ENCODE measurements around the gene ECHS1. TPM values are rescaled to one million over a fixed set of nuclear protein-coding genes. Genes with fewer than 3 reads are reported as not detected.

The ECHS1 gene
- total and polyA plus RNA-seq, 2 experiments from 2014 or later, result 92.1 to 127 TPM

DNA sequence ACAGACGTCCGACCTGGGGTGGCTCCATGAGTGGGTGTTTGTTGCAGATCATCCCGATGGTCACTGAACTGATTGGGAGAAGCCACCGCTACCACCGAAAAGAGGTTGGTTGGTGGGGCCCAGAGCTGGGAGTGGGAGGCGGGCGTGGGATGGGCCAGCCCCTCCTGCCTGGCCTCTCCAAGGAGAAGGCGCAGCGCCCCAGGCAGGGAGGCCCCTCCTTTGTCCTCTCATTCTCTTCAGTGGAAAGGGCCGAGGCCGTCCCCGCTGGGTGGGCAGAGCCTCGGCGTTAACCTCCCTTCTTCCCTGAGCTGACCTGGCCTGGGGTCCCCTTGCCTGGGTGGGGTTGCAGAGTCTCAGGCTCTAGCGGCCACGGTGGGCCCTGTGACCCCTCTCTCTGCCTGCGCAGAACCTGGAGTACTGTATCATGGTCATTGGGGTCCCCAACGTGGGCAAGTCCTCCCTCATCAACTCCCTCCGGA is 26.0 kb upstream of the ECHS1 start (continued):
- TF ChIP-seq, protein P1, sequence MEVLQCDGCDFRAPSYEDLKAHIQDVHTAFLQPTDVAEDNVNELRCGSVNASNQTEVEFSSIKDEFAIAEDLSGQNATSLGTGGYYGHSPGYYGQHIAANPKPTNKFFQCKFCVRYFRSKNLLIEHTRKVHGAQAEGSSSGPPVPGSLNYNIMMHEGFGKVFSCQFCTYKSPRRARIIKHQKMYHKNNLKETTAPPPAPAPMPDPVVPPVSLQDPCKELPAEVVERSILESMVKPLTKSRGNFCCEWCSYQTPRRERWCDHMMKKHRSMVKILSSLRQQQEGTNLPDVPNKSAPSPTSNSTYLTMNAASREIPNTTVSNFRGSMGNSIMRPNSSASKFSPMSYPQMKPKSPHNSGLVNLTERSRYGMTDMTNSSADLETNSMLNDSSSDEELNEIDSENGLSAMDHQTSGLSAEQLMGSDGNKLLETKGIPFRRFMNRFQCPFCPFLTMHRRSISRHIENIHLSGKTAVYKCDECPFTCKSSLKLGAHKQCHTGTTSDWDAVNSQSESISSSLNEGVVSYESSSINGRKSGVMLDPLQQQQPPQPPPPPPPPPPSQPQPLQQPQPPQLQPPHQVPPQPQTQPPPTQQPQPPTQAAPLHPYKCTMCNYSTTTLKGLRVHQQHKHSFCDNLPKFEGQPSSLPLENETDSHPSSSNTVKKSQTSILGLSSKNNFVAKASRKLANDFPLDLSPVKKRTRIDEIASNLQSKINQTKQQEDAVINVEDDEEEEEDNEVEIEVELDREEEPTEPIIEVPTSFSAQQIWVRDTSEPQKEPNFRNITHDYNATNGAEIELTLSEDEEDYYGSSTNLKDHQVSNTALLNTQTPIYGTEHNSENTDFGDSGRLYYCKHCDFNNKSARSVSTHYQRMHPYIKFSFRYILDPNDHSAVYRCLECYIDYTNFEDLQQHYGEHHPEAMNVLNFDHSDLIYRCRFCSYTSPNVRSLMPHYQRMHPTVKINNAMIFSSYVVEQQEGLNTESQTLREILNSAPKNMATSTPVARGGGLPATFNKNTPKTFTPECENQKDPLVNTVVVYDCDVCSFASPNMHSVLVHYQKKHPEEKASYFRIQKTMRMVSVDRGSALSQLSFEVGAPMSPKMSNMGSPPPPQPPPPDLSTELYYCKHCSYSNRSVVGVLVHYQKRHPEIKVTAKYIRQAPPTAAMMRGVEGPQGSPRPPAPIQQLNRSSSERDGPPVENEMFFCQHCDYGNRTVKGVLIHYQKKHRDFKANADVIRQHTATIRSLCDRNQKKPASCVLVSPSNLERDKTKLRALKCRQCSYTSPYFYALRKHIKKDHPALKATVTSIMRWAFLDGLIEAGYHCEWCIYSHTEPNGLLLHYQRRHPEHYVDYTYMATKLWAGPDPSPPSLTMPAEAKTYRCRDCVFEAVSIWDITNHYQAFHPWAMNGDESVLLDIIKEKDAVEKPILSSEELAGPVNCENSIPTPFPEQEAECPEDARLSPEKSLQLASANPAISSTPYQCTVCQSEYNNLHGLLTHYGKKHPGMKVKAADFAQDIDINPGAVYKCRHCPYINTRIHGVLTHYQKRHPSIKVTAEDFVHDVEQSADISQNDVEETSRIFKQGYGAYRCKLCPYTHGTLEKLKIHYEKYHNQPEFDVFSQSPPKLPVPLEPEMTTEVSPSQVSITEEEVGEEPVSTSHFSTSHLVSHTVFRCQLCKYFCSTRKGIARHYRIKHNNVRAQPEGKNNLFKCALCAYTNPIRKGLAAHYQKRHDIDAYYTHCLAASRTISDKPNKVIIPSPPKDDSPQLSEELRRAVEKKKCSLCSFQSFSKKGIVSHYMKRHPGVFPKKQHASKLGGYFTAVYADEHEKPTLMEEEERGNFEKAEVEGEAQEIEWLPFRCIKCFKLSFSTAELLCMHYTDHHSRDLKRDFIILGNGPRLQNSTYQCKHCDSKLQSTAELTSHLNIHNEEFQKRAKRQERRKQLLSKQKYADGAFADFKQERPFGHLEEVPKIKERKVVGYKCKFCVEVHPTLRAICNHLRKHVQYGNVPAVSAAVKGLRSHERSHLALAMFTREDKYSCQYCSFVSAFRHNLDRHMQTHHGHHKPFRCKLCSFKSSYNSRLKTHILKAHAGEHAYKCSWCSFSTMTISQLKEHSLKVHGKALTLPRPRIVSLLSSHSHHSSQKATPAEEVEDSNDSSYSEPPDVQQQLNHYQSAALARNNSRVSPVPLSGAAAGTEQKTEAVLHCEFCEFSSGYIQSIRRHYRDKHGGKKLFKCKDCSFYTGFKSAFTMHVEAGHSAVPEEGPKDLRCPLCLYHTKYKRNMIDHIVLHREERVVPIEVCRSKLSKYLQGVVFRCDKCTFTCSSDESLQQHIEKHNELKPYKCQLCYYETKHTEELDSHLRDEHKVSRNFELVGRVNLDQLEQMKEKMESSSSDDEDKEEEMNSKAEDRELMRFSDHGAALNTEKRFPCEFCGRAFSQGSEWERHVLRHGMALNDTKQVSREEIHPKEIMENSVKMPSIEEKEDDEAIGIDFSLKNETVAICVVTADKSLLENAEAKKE (CRISPR knock-in tag; IDR thresholded peaks at IDR 0.05), result no peak

DNA sequence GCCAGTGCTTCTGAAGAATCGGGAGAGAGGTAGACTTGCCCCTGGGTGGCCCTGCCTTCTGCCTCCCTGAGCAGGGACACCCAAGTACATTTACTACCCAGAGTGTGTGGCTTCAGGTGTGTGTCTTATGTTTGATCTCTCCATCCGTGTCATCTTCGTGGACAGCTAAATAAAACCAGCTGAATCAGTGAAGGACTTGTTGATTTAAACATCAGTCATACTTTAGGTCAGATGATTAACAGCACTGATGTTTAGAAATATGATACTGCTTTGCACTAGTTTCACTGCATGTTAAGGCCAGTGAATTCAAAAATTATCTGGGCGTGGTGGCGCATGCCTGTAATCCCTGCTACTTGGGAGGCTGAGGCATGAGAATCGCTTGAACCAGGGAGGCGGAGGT is 24.8 kb upstream of the ECHS1 start:
- H3K4me3 ChIP-seq, result no peak overlapping the region
- no peak overlapping the region for H3K4me3 Mint-ChIP-seq
- no peak overlapping the region for H3K4me2 ChIP-seq
- H3K79me2 ChIP-seq (replicated peaks; ENCODE audit: insufficient read depth), result peaks cover 51% of the 10 kb centered on the region
- no peak for ATAC-seq
- no peaks in the 10 kb centered on the region for H3K9me3 Mint-ChIP-seq
- 0 out of 2 replicates have a peak, but pooled peaks cover 3% of the 10 kb centered on the region for H3F3A ChIP-seq (replicated peaks; ENCODE audit: low read depth)
- no peaks in the 10 kb centered on the region for H3K27me3 ChIP-seq (ENCODE audit: insufficient read depth)
- no peak overlapping the region for H3K27ac Mint-ChIP-seq
- H3K4me1 Mint-ChIP-seq, result peaks cover 9% of the 10 kb centered on the region
- no peak overlapping the region for H3K27ac ChIP-seq (ENCODE audit: low read depth)
- H4K20me1 ChIP-seq (replicated peaks; ENCODE audit: insufficient read depth), result peaks cover 13% of the 10 kb centered on the region
- peaks cover 8% of the 10 kb centered on the region for H3K27me3 Mint-ChIP-seq (ENCODE audit: insufficient read depth, low read depth, poor library complexity)
- peaks cover 15% of the 10 kb centered on the region for H3K36me3 ChIP-seq (ENCODE audit: insufficient read depth)
- H3K9me2 ChIP-seq (ENCODE audit: insufficient read depth), result no peaks in the 10 kb centered on the region
- peaks cover 64% of the 10 kb centered on the region for H3K36me3 Mint-ChIP-seq (ENCODE audit: low read depth)
- H3K4me1 ChIP-seq (ENCODE audit: insufficient read depth), result no peaks in the 10 kb centered on the region
- H2AFZ ChIP-seq, result no peak overlapping the region
- no peak for DNase-seq (ENCODE audit: low spot score)
- TF ChIP-seq POLR2AphosphoS5 (IDR thresholded peaks at IDR 0.05; ENCODE audit: low read depth) (no peak), CREB1 (CRISPR knock-in tag; IDR thresholded peaks at IDR 0.05; ENCODE audit: low read depth) (no peak), ZNF114 (CRISPR knock-in tag; IDR thresholded peaks at IDR 0.05) (no peak), EZH2 (IDR thresholded peaks at IDR 0.05; ENCODE audit: low read depth, unreplicated experiment) (no peak), STAT1 (IDR thresholded peaks at IDR 0.05; ENCODE audit: unreplicated experiment) (no peak), JUNB (IDR thresholded peaks at IDR 0.05; ENCODE audit: unreplicated experiment) (no peak), EZH2phosphoT487 (IDR thresholded peaks at IDR 0.05; ENCODE audit: unreplicated experiment) (no peak), ZNF331 (CRISPR knock-in tag; IDR thresholded peaks at IDR 0.05; ENCODE audit: low read depth) (no peak), NANOG (IDR thresholded peaks at IDR 0.05; ENCODE audit: borderline replicate concordance) (no peak)
- TF ChIP-seq, protein P2, sequence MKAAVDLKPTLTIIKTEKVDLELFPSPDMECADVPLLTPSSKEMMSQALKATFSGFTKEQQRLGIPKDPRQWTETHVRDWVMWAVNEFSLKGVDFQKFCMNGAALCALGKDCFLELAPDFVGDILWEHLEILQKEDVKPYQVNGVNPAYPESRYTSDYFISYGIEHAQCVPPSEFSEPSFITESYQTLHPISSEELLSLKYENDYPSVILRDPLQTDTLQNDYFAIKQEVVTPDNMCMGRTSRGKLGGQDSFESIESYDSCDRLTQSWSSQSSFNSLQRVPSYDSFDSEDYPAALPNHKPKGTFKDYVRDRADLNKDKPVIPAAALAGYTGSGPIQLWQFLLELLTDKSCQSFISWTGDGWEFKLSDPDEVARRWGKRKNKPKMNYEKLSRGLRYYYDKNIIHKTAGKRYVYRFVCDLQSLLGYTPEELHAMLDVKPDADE (IDR thresholded peaks at IDR 0.05), result no peak
- TF ChIP-seq, protein P3, sequence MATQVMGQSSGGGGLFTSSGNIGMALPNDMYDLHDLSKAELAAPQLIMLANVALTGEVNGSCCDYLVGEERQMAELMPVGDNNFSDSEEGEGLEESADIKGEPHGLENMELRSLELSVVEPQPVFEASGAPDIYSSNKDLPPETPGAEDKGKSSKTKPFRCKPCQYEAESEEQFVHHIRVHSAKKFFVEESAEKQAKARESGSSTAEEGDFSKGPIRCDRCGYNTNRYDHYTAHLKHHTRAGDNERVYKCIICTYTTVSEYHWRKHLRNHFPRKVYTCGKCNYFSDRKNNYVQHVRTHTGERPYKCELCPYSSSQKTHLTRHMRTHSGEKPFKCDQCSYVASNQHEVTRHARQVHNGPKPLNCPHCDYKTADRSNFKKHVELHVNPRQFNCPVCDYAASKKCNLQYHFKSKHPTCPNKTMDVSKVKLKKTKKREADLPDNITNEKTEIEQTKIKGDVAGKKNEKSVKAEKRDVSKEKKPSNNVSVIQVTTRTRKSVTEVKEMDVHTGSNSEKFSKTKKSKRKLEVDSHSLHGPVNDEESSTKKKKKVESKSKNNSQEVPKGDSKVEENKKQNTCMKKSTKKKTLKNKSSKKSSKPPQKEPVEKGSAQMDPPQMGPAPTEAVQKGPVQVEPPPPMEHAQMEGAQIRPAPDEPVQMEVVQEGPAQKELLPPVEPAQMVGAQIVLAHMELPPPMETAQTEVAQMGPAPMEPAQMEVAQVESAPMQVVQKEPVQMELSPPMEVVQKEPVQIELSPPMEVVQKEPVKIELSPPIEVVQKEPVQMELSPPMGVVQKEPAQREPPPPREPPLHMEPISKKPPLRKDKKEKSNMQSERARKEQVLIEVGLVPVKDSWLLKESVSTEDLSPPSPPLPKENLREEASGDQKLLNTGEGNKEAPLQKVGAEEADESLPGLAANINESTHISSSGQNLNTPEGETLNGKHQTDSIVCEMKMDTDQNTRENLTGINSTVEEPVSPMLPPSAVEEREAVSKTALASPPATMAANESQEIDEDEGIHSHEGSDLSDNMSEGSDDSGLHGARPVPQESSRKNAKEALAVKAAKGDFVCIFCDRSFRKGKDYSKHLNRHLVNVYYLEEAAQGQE (IDR thresholded peaks at IDR 0.05; ENCODE audit: unreplicated experiment), result no peak
- TF ChIP-seq, protein P4, sequence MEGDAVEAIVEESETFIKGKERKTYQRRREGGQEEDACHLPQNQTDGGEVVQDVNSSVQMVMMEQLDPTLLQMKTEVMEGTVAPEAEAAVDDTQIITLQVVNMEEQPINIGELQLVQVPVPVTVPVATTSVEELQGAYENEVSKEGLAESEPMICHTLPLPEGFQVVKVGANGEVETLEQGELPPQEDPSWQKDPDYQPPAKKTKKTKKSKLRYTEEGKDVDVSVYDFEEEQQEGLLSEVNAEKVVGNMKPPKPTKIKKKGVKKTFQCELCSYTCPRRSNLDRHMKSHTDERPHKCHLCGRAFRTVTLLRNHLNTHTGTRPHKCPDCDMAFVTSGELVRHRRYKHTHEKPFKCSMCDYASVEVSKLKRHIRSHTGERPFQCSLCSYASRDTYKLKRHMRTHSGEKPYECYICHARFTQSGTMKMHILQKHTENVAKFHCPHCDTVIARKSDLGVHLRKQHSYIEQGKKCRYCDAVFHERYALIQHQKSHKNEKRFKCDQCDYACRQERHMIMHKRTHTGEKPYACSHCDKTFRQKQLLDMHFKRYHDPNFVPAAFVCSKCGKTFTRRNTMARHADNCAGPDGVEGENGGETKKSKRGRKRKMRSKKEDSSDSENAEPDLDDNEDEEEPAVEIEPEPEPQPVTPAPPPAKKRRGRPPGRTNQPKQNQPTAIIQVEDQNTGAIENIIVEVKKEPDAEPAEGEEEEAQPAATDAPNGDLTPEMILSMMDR (conservative IDR thresholded peaks at IDR 0.05; ENCODE audit: low read depth in 2 of 2), result no peak

All from GM23338 (cell line).